Superior temporal gyrus (tissue), 1 donor: ENCODE measurements around the gene PTPRN2.
"Not testable (repeated sequence)": the region's sequence is repeated elsewhere in the genome, so short reads cannot be mapped to it uniquely, and the experiment has no call there.

ENCODE experiments used
- DNase-seq: peaks from one replicate; pipeline ENCODE4 v3.0.0-alpha.2; 2016; ENCODE audit errors: extremely low spot score

Gene PTPRN2

GRCh38 chr7:157671358-157672255, 916.0 kb downstream of the PTPRN2 start:
- DNase-seq: no peak

- no peak for DNase-seq
Measured at GRCh38 chr7:157670490-157671357, 916.9 kb downstream of the PTPRN2 start.

- DNase-seq: no peak
Measured at GRCh38 chr7:157669768-157670351, 917.8 kb downstream of the PTPRN2 start.

- DNase-seq: no peak
Measured at GRCh38 chr7:157668884-157669767, 918.5 kb downstream of the PTPRN2 start.

GRCh38 chr7:157668221-157668883, 919.3 kb downstream of the PTPRN2 start:
- no peak for DNase-seq

- no peak for DNase-seq
Measured at GRCh38 chr7:157667731-157668130, 919.9 kb downstream of the PTPRN2 start.

- no peak for DNase-seq
Measured at GRCh38 chr7:157667261-157667660, 920.4 kb downstream of the PTPRN2 start.

GRCh38 chr7:157666530-157667040, 921.0 kb downstream of the PTPRN2 start:
- no peak for DNase-seq

- not testable (repeated sequence) for DNase-seq
Measured at GRCh38 chr7:157665634-157665988, 922.0 kb downstream of the PTPRN2 start.

GRCh38 chr7:157664871-157665633, 922.6 kb downstream of the PTPRN2 start:
- no peak for DNase-seq

GRCh38 chr7:157664034-157664433, 923.6 kb downstream of the PTPRN2 start:
- no peak for DNase-seq

- DNase-seq: no peak
Measured at GRCh38 chr7:157662981-157663716, 924.5 kb downstream of the PTPRN2 start.

GRCh38 chr7:157662110-157662791, 925.4 kb downstream of the PTPRN2 start:
- DNase-seq: no peak

- DNase-seq: no peak
Measured at GRCh38 chr7:157661611-157661975, 926.0 kb downstream of the PTPRN2 start.

GRCh38 chr7:157660971-157661610, 926.5 kb downstream of the PTPRN2 start:
- no peak for DNase-seq

GRCh38 chr7:157658851-157659412, 928.7 kb downstream of the PTPRN2 start:
- DNase-seq: no peak
